Suprapubic skin (tissue), 3 donors: ENCODE measurements around the gene GABRD.

Experiments used
- POLR2A ChIP-seq, 2 donors: fragments of 450-650 bp; IDR thresholded peaks; one replicate each; pipeline ENCODE4 v1.6.1; 2017; ENCODE audit warnings: antibody characterized with exemption in 2 of 2, mild to moderate bottlenecking in 2 of 2, moderate library complexity in 2 of 2
- TF ChIP-seq, protein P1 (sequence below), 2 donors: fragments of 200-600 bp in 1 of 2; fragments of 450-650 bp in 1 of 2; sonication (generic) in 1 of 2; IDR thresholded peaks; one replicate each; pipeline ENCODE4 v1.5.1; 2016 to 2019; ENCODE audit warnings: antibody characterized with exemption in 2 of 2, mild to moderate bottlenecking in 1 of 2, moderate library complexity in 1 of 2

DNA sequence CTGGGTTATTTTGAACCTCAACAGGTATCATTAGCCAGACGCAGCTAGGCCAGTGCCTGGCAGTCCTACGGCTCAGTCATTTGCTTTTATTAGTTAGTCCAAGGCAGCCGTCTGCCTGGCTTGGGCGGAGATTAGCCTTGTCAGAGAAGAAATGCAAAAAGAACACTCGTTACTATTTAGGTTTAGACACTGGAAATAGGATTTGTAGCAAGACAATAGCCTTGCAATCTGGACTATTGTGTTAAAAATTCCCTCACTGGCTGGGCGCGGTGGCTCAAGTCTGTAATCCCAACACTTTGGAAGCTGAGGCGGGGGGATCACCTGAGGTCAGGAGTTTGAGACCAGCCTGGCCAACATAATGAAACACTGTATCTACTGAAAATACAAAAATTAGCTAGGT lies 20.1 kb downstream of the GABRD start:
- TF ChIP-seq, protein P1, sequence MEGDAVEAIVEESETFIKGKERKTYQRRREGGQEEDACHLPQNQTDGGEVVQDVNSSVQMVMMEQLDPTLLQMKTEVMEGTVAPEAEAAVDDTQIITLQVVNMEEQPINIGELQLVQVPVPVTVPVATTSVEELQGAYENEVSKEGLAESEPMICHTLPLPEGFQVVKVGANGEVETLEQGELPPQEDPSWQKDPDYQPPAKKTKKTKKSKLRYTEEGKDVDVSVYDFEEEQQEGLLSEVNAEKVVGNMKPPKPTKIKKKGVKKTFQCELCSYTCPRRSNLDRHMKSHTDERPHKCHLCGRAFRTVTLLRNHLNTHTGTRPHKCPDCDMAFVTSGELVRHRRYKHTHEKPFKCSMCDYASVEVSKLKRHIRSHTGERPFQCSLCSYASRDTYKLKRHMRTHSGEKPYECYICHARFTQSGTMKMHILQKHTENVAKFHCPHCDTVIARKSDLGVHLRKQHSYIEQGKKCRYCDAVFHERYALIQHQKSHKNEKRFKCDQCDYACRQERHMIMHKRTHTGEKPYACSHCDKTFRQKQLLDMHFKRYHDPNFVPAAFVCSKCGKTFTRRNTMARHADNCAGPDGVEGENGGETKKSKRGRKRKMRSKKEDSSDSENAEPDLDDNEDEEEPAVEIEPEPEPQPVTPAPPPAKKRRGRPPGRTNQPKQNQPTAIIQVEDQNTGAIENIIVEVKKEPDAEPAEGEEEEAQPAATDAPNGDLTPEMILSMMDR (IDR thresholded peaks at IDR 0.05), result no peak
- TF ChIP-seq POLR2A (IDR thresholded peaks at IDR 0.05), result no peak
